EH (cell line): ENCODE results near the gene RASAL1.

ENCODE experiments used
- DNase-seq: peaks from one replicate; pipeline ENCODE4 v3.0.0-alpha.2; 2015; ENCODE audit warnings: low read depth

Gene RASAL1

GRCh38 chr12:113162102-113163029 lies 26.8 kb upstream of the RASAL1 start:
- DNase-seq = peak; percentile 46

- DNase-seq = peak; percentile 11
These were observed 26.0 kb upstream of the RASAL1 start for GRCh38 chr12:113161415-113162016.

GRCh38 chr12:113159937-113160336 lies 24.4 kb upstream of the RASAL1 start:
- DNase-seq = no peak

- no peak for DNase-seq
These were observed 23.1 kb upstream of the RASAL1 start for GRCh38 chr12:113158439-113159203.

GRCh38 chr12:113157218-113157859 lies 21.8 kb upstream of the RASAL1 start:
- no peak for DNase-seq

GRCh38 chr12:113155646-113156045 lies 20.1 kb upstream of the RASAL1 start:
- DNase-seq = no peak

- no peak for DNase-seq
These were observed 19.5 kb upstream of the RASAL1 start for GRCh38 chr12:113155060-113155459.

GRCh38 chr12:113154351-113154973 lies 18.9 kb upstream of the RASAL1 start:
- DNase-seq = peak; percentile 17

GRCh38 chr12:113152835-113153814 lies 17.6 kb upstream of the RASAL1 start:
- DNase-seq = peak; percentile 72

- no peak for DNase-seq
These were observed 16.8 kb upstream of the RASAL1 start for GRCh38 chr12:113152196-113152834.

- no peak for DNase-seq
These were observed 16.1 kb upstream of the RASAL1 start for GRCh38 chr12:113151655-113152054.

GRCh38 chr12:113149361-113150150 lies 14.0 kb upstream of the RASAL1 start, which contains the start of gene CFAP73:
Gene CFAP73, plus strand, starts transcription at chr12:113149724. Its CDS starts 134 bp downstream, at chr12:113149858.
- peak; percentile 92 for DNase-seq

GRCh38 chr12:113146999-113147398 lies 11.4 kb upstream of the RASAL1 start:
- no peak for DNase-seq

GRCh38 chr12:113145720-113146551 lies 10.4 kb upstream of the RASAL1 start:
- no peak for DNase-seq

- no peak for DNase-seq
These were observed 9.2 kb upstream of the RASAL1 start for GRCh38 chr12:113144806-113145205.

- DNase-seq = no peak
These were observed 8.4 kb upstream of the RASAL1 start for GRCh38 chr12:113143959-113144358.

GRCh38 chr12:113142886-113143332 lies 7.3 kb upstream of the RASAL1 start:
- DNase-seq = no peak
